Measurements from ENCODE around the gene PARP12. TPM values are rescaled to one million over a fixed set of nuclear protein-coding genes. Genes with fewer than 3 reads are reported as not detected.

PARP12 gene
- polyA plus RNA-seq, 4 donors = 13.4 to 20.6 (median 15.0) TPM

DNA sequence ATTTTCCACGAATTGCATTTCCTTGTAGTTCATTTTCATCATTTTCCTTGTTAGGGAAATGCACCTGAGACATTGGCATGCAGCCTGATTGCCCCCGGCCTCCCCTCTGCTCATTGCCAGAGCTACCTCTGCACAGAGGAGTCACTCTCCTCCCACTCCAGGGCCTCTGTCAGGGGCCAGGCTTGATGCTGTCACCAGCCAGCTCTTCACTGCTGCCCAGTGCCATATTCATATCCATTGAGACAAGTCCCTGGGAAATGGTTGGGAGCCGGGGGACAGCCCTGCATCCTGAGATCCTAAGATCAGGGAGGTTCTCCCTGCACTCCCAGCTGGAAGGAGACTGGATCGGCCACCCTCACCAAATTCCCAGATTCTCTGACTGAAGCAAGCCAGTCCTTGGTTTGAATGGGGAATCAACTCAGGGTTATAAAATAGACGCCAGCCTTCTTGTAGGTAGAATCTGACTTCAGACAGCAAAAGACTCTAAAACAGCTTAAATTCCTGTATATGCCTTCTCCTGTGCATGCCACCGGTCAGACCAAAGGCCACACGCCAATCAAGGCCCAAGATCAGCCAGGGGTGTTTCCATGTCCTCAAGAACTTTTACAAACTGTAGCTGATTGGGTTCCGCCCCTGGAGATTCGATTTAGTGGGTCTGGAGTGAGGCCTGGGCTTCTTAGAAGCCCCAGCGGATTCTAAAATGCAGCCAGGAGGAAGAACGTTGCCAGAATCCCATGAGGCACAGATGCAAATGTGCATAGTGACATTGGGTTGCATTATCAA, 86.5 kb downstream of the PARP12 start:
- DNase-seq (ENCODE audit: low read depth in 4 of 4, low spot score in 3 of 4) = no peak

DNA sequence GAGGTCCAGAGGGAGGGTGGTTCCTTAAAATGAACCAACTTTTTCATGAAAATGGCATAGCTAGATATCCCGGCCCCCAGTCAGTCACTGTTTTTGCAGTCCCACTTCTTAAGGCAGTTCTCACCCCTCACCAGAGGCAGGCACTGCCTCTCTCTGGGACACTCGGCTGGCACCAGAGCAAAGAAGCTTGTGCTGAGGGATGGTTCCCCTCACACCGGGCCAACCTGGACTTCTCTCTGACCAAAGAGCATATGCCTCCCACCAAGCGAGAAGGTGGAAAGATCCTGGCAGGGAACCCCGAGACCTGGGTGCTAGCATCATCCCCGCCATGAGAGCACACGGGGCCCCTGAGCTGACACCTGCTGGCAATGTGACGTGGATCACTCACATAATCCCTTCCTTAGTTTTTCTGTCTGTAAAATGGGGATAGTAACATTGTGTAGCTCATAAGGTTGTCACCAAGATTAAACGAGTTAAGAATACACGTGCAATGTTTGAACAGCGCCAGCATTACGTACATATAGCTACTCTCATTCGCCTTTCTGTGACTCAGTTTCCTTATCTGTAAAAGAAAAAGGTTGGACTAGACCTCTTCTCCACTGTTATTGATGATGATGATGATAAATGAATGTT, 88.5 kb downstream of the PARP12 start:
- no peak for DNase-seq (ENCODE audit: low read depth in 4 of 4, low spot score in 3 of 4)

Other genes with a start within 250 kb of the PARP12 start
- 10 to 100 TPM; 22.9 to 28.9 (median 25.4) TPM for gene TBXAS1, start 233.7 kb downstream of the PARP12 start, polyA plus RNA-seq (ENCODE audit: insufficient read length in 4 of 4)
- 10 to 100 TPM; 11.7 to 15.4 (median 12.8) TPM for gene KDM7A, start 114.0 kb upstream of the PARP12 start, polyA plus RNA-seq (ENCODE audit: insufficient read length in 4 of 4)